TTC549 (cell line): ENCODE data around the gene ICA1.
"Not testable (repeated sequence)": the region's sequence is repeated elsewhere in the genome, so short reads cannot be mapped to it uniquely, and the experiment has no call there.

Experiments used
- FAIRE-seq: peaks from 2 replicates; lab custom pipeline; 2012; peaks lifted over from hg19 to GRCh38; lab: Jason Lieb, UNC

ICA1 gene

GRCh38 chr7:8260871-8261694, 884 bp downstream of the ICA1 start:
- no peak for FAIRE-seq

GRCh38 chr7:8259586-8260222, 2.3 kb downstream of the ICA1 start:
- FAIRE-seq: no peak

- no peak for FAIRE-seq
Measured at GRCh38 chr7:8258734-8259133, 3.2 kb downstream of the ICA1 start.

- no peak for FAIRE-seq
Measured at GRCh38 chr7:8258166-8258565, 3.8 kb downstream of the ICA1 start.

GRCh38 chr7:8255680-8256655, 6.0 kb downstream of the ICA1 start:
- no peak for FAIRE-seq

- no peak for FAIRE-seq
Measured at GRCh38 chr7:8254667-8255066, 7.3 kb downstream of the ICA1 start.

- no peak for FAIRE-seq
Measured at GRCh38 chr7:8254215-8254614, 7.8 kb downstream of the ICA1 start.

GRCh38 chr7:8251195-8251594, 10.8 kb downstream of the ICA1 start:
- no peak for FAIRE-seq

- no peak for FAIRE-seq
Measured at GRCh38 chr7:8250547-8250946, 11.4 kb downstream of the ICA1 start.

GRCh38 chr7:8249121-8249520, 12.8 kb downstream of the ICA1 start:
- FAIRE-seq: no peak

GRCh38 chr7:8246020-8246419, 15.9 kb downstream of the ICA1 start:
- no peak for FAIRE-seq

GRCh38 chr7:8245032-8245431, 16.9 kb downstream of the ICA1 start:
- FAIRE-seq: not testable (repeated sequence)

GRCh38 chr7:8243059-8243458, 18.9 kb downstream of the ICA1 start:
- not testable (repeated sequence) for FAIRE-seq

- FAIRE-seq: not testable (repeated sequence)
Measured at GRCh38 chr7:8239702-8240362, 22.1 kb downstream of the ICA1 start.

GRCh38 chr7:8236780-8237407, 25.1 kb downstream of the ICA1 start:
- FAIRE-seq: no peak

GRCh38 chr7:8232999-8233847, 28.7 kb downstream of the ICA1 start:
- no peak for FAIRE-seq

- FAIRE-seq: no peak
Measured at GRCh38 chr7:8229927-8230326, 32.0 kb downstream of the ICA1 start.

- FAIRE-seq: no peak
Measured at GRCh38 chr7:8228766-8229674, 32.9 kb downstream of the ICA1 start.

- FAIRE-seq: no peak
Measured at GRCh38 chr7:8228068-8228467, 33.9 kb downstream of the ICA1 start.

GRCh38 chr7:8227261-8227660, 34.7 kb downstream of the ICA1 start:
- no peak for FAIRE-seq
